Keratinocyte (primary cell): Measurements from ENCODE around the gene KIAA1217. TPM values are rescaled to one million over a fixed set of nuclear protein-coding genes. Genes with fewer than 3 reads are reported as not detected.

Experiments used
- DNase-seq: peaks from one replicate; pipeline ENCODE4 v3.0.0-alpha.2; 2011; ENCODE audit warnings: low read depth, missing footprints, low spot score
- FAIRE-seq: peaks from 2 replicates; lab custom pipeline; 2011; peaks lifted over from hg19 to GRCh38; lab: Jason Lieb, UNC
- H2AFZ ChIP-seq: 2 replicates; pipeline ENCODE4 v1.6.0; 2012; ENCODE audit warnings: low read length, control low read depth, inconsistent platforms; ENCODE audit not compliant: control insufficient read depth
- H3K27ac ChIP-seq: 2 replicates; pipeline ENCODE4 v1.5.1; 2011; ENCODE audit warnings: low read length; ENCODE audit not compliant: control insufficient read depth, insufficient read depth
- H3K27me3 ChIP-seq: 3 replicates; pipeline ENCODE4 v1.6.0; 2011; ENCODE audit warnings: low read length; ENCODE audit not compliant: control insufficient read depth, insufficient read depth; ENCODE audit errors: extremely low read depth
- H3K36me3 ChIP-seq, 2 experiments: 2 replicates in 1 of 2; 3 replicates in 1 of 2; pipeline ENCODE4 v1.5.1; 2011; ENCODE audit warnings: low read length in 2 of 2, mild to moderate bottlenecking in 1 of 2; ENCODE audit not compliant: control insufficient read depth in 2 of 2, insufficient read depth in 2 of 2; ENCODE audit errors: extremely low read depth in 1 of 2
- H3K4me1 ChIP-seq: 3 replicates; pipeline ENCODE4 v1.5.1; 2011; ENCODE audit warnings: low read length; ENCODE audit not compliant: control insufficient read depth, insufficient read depth; ENCODE audit errors: extremely low read depth
- H3K4me2 ChIP-seq: 3 replicates; pipeline ENCODE4 v1.6.0; 2011; ENCODE audit warnings: low read depth, low read length; ENCODE audit not compliant: control insufficient read depth, insufficient read depth; ENCODE audit errors: extremely low read depth
- H3K4me3 ChIP-seq, 3 experiments: fragments of 200-600 bp in 1 of 3; sonication (generic) in 1 of 3; 2 replicates in 2 of 3; 3 replicates in 1 of 3; pipeline ENCODE4 v1.5.1; 2011 to 2016; ENCODE audit warnings: low read length in 3 of 3, mild to moderate bottlenecking in 3 of 3, control low read depth in 2 of 3, inconsistent platforms in 1 of 3, low read depth in 1 of 3, mixed read lengths in 1 of 3, mixed run types in 1 of 3, moderate library complexity in 1 of 3; ENCODE audit not compliant: control insufficient read depth in 2 of 3, insufficient read depth in 2 of 3; ENCODE audit errors: extremely low read depth in 1 of 3
- H3K79me2 ChIP-seq: 2 replicates; pipeline ENCODE4 v1.6.0; 2012; ENCODE audit warnings: low read length; ENCODE audit not compliant: control insufficient read depth, insufficient read depth
- H3K9ac ChIP-seq: 3 replicates; pipeline ENCODE4 v1.6.0; 2011; ENCODE audit warnings: low read length; ENCODE audit not compliant: control insufficient read depth, insufficient read depth; ENCODE audit errors: extremely low read depth
- H3K9me1 ChIP-seq: 3 replicates; pipeline ENCODE4 v1.6.0; 2011; ENCODE audit warnings: low read length; ENCODE audit not compliant: control insufficient read depth, insufficient read depth; ENCODE audit errors: extremely low read depth
- H3K9me3 ChIP-seq: 2 replicates; pipeline ENCODE4 v1.5.1; 2012; ENCODE audit warnings: low read depth, low read length; ENCODE audit not compliant: control insufficient read depth
- H4K20me1 ChIP-seq: 3 replicates; pipeline ENCODE4 v1.6.0; 2011; ENCODE audit warnings: low read length; ENCODE audit not compliant: control insufficient read depth, insufficient read depth; ENCODE audit errors: extremely low read depth
- CTCF ChIP-seq, 3 experiments: IDR thresholded peaks in 1 of 3; conservative IDR thresholded peaks in 1 of 3; optimal IDR thresholded peaks in 1 of 3; 2 replicates in 2 of 3; 3 replicates in 1 of 3; pipeline versions ENCODE3 to v1.5.1; 2011; ENCODE audit warnings: low read length in 3 of 3, mild to moderate bottlenecking in 3 of 3, moderate library complexity in 2 of 3, control low read depth in 1 of 3, inconsistent platforms in 1 of 3; ENCODE audit not compliant: insufficient read depth in 2 of 3; ENCODE audit errors: extremely low read depth in 1 of 3
- EZH2 ChIP-seq: IDR thresholded peaks from one replicate; pipeline ENCODE4 v1.6.1; 2012; ENCODE audit warnings: inconsistent platforms, mild to moderate bottlenecking, low read length, moderate library complexity
- dilution Hi-C: fragments of 300-500 bp; cut with MboI; formaldehyde crosslinking; loops from one replicate; pipeline ENCODE4 v1.7.0; 2020; ENCODE audit warnings: low sequenced_read_pairs; ENCODE audit not compliant: extremely low pct_ligation_motif_present
- polyA plus RNA-seq, 5 experiments: library from polyadenylated mRNA; depleted of rRNA in 3 of 5; stranded (reverse) in 3 of 5; stranded (forward) in 1 of 5; unstranded in 1 of 5; fragments of >200 nt; gene quantifications; 1 replicate in 1 of 5; 2 replicates in 3 of 5; 3 replicates in 1 of 5; pipeline versions ENCODE4 v1.2.1 to v1.2.3, GENCODE V29; 2011 to 2012; ENCODE audit warnings: missing spikeins in 2 of 5, low read depth in 1 of 5, low replicate concordance in 1 of 5

KIAA1217 gene
- polyA plus RNA-seq, 1 donor (not counting 4 experiments of a cell fraction or from before 2014, with no cell fraction given): 10.4 TPM

- Histone ChIP-seq H3K27me3 (no peaks in the 10 kb centered on the region), H3K4me2 (no peak overlapping the region), H3K9me3 (no peaks in the 10 kb centered on the region), H3K9me1 (no peaks in the 10 kb centered on the region), H4K20me1 (no peaks in the 10 kb centered on the region), H3K4me1 (peaks cover 24% of the 10 kb centered on the region), H3K9ac (no peak overlapping the region), H3K36me3 (no peaks in the 10 kb centered on the region), H3K27ac (no peak overlapping the region), H3K79me2 (no peaks in the 10 kb centered on the region), H3K4me3 (no peak overlapping the region), H2AFZ (no peak overlapping the region)
- TF ChIP-seq CTCF (optimal IDR thresholded peaks at IDR 0.05 in 1 of 3, IDR thresholded peaks at IDR 0.05 in 1 of 3, conservative IDR thresholded peaks at IDR 0.05 in 1 of 3; ENCODE audit: extremely low read depth in 1 of 3, insufficient read depth in 2 of 3, low read length in 3 of 3): no peak
- TF ChIP-seq EZH2: no peak
- DNase-seq (no peak), FAIRE-seq (no peak)
- dilution Hi-C loops: no loop called here
Observed at GRCh38 chr10:24241536-24242040, 32.6 kb downstream of the KIAA1217 start.

- DNase-seq (no peak), FAIRE-seq (no peak)
- Histone ChIP-seq H4K20me1 (no peaks in the 10 kb centered on the region), H3K4me3 (no peak overlapping the region), H3K79me2 (no peaks in the 10 kb centered on the region), H3K27ac (no peak overlapping the region), H3K36me3 (no peaks in the 10 kb centered on the region), H3K4me2 (no peak overlapping the region), H3K9me1 (no peaks in the 10 kb centered on the region), H3K9ac (no peak overlapping the region), H3K9me3 (no peaks in the 10 kb centered on the region), H3K27me3 (no peaks in the 10 kb centered on the region), H3K4me1 (peaks cover 24% of the 10 kb centered on the region), H2AFZ (no peak overlapping the region)
- dilution Hi-C loops: no loop called here
- TF ChIP-seq CTCF (optimal IDR thresholded peaks at IDR 0.05 in 1 of 3, IDR thresholded peaks at IDR 0.05 in 1 of 3, conservative IDR thresholded peaks at IDR 0.05 in 1 of 3; ENCODE audit: extremely low read depth in 1 of 3, insufficient read depth in 2 of 3, low read length in 3 of 3) (no peak), EZH2 (no peak)
Observed at GRCh38 chr10:24242562-24242961, 33.6 kb downstream of the KIAA1217 start.
